ENCODE data around the gene CMC2.

GRCh38 chr16:80991792-80992430 lies 14.8 kb downstream of the CMC2 start:
- TF ChIP-seq CTCF (IDR thresholded peaks at IDR 0.05; ENCODE audit: low read length) (no peak), EZH2 (optimal IDR thresholded peaks at IDR 0.05; ENCODE audit: low read depth, low read length) (no peak), EZH2phosphoT487 (IDR thresholded peaks at IDR 0.05; ENCODE audit: low read length) (no peak)
